ENCODE results near the gene AIFM3.

Gene AIFM3

GRCh38 chr22:21013657-21014201 is 46.7 kb downstream of the AIFM3 start:
- Histone ChIP-seq H3K9ac (ENCODE audit: low read length) (no peak overlapping the region), H3K4me2 (ENCODE audit: low read depth, low read length) (peak overlapping the region; percentile 70; the same call in 1 of the 2 replicates), H3K4me1 (ENCODE audit: low read length) (no peaks in the 10 kb centered on the region; the same call in 1 of the 2 replicates), H3K79me2 (ENCODE audit: low read length) (no peaks in the 10 kb centered on the region), H3K9me3 (replicated peaks; ENCODE audit: insufficient read depth, low read length) (no peaks in the 10 kb centered on the region), H3K36me3 (replicated peaks; ENCODE audit: insufficient read depth, low read length) (no peaks in the 10 kb centered on the region), H3K27me3 (replicated peaks; ENCODE audit: insufficient read depth, low read length) (peaks cover 50% of the 10 kb centered on the region), H3K9me2 (replicated peaks; ENCODE audit: insufficient read depth, low read length) (no peaks in the 10 kb centered on the region), H4K20me1 (ENCODE audit: insufficient read depth, low read length) (no peaks in the 10 kb centered on the region), H3F3A (ENCODE audit: insufficient read depth, low read length) (no peaks in the 10 kb centered on the region), H3K27ac (ENCODE audit: low read length) (no peak overlapping the region), H2AFZ (ENCODE audit: low read length) (no peak overlapping the region), H3K4me3 (ENCODE audit: low read length) (peak overlapping the region; percentile 23; the same call in 1 of the 2 replicates)
- TF ChIP-seq EZH2 (optimal IDR thresholded peaks at IDR 0.05; ENCODE audit: low read depth, low read length) (no peak), EZH2phosphoT487 (IDR thresholded peaks at IDR 0.05; ENCODE audit: low read length) (no peak), CTCF (IDR thresholded peaks at IDR 0.05; ENCODE audit: low read length) (no peak)
- DNase-seq, result no peak

- Histone ChIP-seq H3K9me2 (replicated peaks; ENCODE audit: insufficient read depth, low read length) (no peaks in the 10 kb centered on the region), H3K27me3 (replicated peaks; ENCODE audit: insufficient read depth, low read length) (peaks cover 54% of the 10 kb centered on the region), H3K79me2 (ENCODE audit: low read length) (no peaks in the 10 kb centered on the region), H3K4me1 (ENCODE audit: low read length) (no peaks in the 10 kb centered on the region; the same call in 1 of the 2 replicates), H3K9me3 (replicated peaks; ENCODE audit: insufficient read depth, low read length) (no peaks in the 10 kb centered on the region), H3K36me3 (replicated peaks; ENCODE audit: insufficient read depth, low read length) (no peaks in the 10 kb centered on the region), H3K4me2 (ENCODE audit: low read depth, low read length) (peak overlapping the region; percentile 70), H3K4me3 (ENCODE audit: low read length) (peak overlapping the region; percentile 23; the same call in 1 of the 2 replicates), H3K9ac (ENCODE audit: low read length) (no peak overlapping the region), H3K27ac (ENCODE audit: low read length) (no peak overlapping the region), H2AFZ (ENCODE audit: low read length) (no peak overlapping the region), H4K20me1 (ENCODE audit: insufficient read depth, low read length) (no peaks in the 10 kb centered on the region), H3F3A (ENCODE audit: insufficient read depth, low read length) (no peaks in the 10 kb centered on the region)
- TF ChIP-seq EZH2 (optimal IDR thresholded peaks at IDR 0.05; ENCODE audit: low read depth, low read length) (no peak), EZH2phosphoT487 (IDR thresholded peaks at IDR 0.05; ENCODE audit: low read length) (no peak), CTCF (IDR thresholded peaks at IDR 0.05; ENCODE audit: low read length) (no peak)
- peak; percentile 79 for DNase-seq
These were observed 47.2 kb downstream of the AIFM3 start for GRCh38 chr22:21014202-21014725.

GRCh38 chr22:21014726-21015465 is 47.8 kb downstream of the AIFM3 start, which contains the start of gene P2RX6:
TSS of gene P2RX6 (plus strand) at chr22:21015165. CDS start at chr22:21015175, 10 bp downstream.
- Histone ChIP-seq H3F3A (ENCODE audit: insufficient read depth, low read length) (no peaks in the 10 kb centered on the region), H3K9ac (ENCODE audit: low read length) (no peak within 1 kb of the TSS), H3K27ac (ENCODE audit: low read length) (no peak within 1 kb of the TSS), H3K9me2 (replicated peaks; ENCODE audit: insufficient read depth, low read length) (no peaks in the 10 kb centered on the region), H3K27me3 (replicated peaks; ENCODE audit: insufficient read depth, low read length) (peaks cover 56% of the 10 kb centered on the region), H3K36me3 (replicated peaks; ENCODE audit: insufficient read depth, low read length) (no peaks in the 10 kb centered on the region), H3K4me1 (ENCODE audit: low read length) (no peaks in the 10 kb centered on the region; the same call in 1 of the 2 replicates), H3K4me3 (ENCODE audit: low read length) (peak within 1 kb of the TSS; percentile 23; the same call in 1 of the 2 replicates), H3K4me2 (ENCODE audit: low read depth, low read length) (peak within 1 kb of the TSS; percentile 70), H3K9me3 (replicated peaks; ENCODE audit: insufficient read depth, low read length) (no peaks in the 10 kb centered on the region), H4K20me1 (ENCODE audit: insufficient read depth, low read length) (no peaks in the 10 kb centered on the region), H3K79me2 (ENCODE audit: low read length) (no peaks in the 10 kb centered on the region), H2AFZ (ENCODE audit: low read length) (no peak within 1 kb of the TSS)
- TF ChIP-seq EZH2phosphoT487 (IDR thresholded peaks at IDR 0.05; ENCODE audit: low read length) (no peak), CTCF (IDR thresholded peaks at IDR 0.05; ENCODE audit: low read length) (no peak), EZH2 (optimal IDR thresholded peaks at IDR 0.05; ENCODE audit: low read depth, low read length) (no peak)
- no peak for DNase-seq

All from MM.1S (cell line).